ENCODE measurements around the gene C1QTNF9. TPM values are rescaled to one million over a fixed set of nuclear protein-coding genes. Genes with fewer than 3 reads are reported as not detected.

Gene C1QTNF9
- total and polyA plus RNA-seq, 2 donors (not counting 3 experiments of a cell fraction or from before 2014, with no cell fraction given) = not detected

- TF ChIP-seq POLR2AphosphoS5 (IDR thresholded peaks at IDR 0.05; ENCODE audit: insufficient read depth, low read depth, low read length) (no peak), GATA2 (IDR thresholded peaks at IDR 0.05; ENCODE audit: insufficient read depth, insufficient read length, low read depth, low read length) (no peak), EZH2 (IDR thresholded peaks at IDR 0.05; ENCODE audit: borderline replicate concordance, low read depth, low read length, severe bottlenecking) (no peak), FOS (IDR thresholded peaks at IDR 0.05; ENCODE audit: borderline replicate concordance, insufficient read depth, low read length) (no peak), MYC (IDR thresholded peaks at IDR 0.05; ENCODE audit: low read depth, low read length) (no peak)
- POLR2A ChIA-PET = no interaction called here
- FAIRE-seq = no peak
Observed at GRCh38 chr13:24361113-24361512, 51.7 kb downstream of the C1QTNF9 start.

DNA sequence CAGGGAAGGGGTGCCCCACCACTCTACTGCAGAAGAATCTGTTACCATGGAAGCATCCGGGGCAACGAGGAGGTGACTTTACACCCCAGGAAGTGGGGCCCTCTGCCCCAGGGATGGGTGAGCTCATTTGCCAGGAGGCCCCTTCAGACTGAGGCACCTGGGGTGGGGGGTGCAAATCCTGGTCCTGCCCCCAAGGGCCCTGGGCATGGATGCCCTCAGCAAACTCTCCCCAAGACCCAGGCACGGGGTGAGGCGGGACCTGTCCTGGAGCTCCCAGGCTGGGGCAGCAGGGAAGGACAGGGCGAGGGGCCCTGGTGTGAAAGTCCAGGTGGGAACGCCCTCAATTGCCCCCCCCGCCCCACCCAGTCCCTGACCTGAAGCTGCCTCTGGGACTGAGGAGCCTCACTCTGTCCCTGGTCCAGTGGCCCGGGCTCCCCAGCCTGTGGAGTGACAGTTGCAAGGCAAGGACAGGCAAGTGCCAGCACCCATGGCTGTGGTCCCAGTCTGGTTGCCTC, 52.5 kb downstream of the C1QTNF9 start:
- H3K4me2 ChIP-seq (ENCODE audit: insufficient read depth, low read length) = no peak overlapping the region
- no peaks in the 10 kb centered on the region for H3K36me3 ChIP-seq (ENCODE audit: control insufficient read depth in 2 of 2, extremely low read depth in 1 of 2, insufficient read depth in 2 of 2, low read length in 2 of 2)
- DNase-seq (ENCODE audit: low read depth, low spot score) (no peak), FAIRE-seq (no peak)
- H3K27me3 ChIP-seq (ENCODE audit: control insufficient read depth in 2 of 2, insufficient read depth in 2 of 2, low read length in 2 of 2) = no peaks in the 10 kb centered on the region
- no peaks in the 10 kb centered on the region for H3K79me2 ChIP-seq (ENCODE audit: control insufficient read depth, insufficient read depth, low read length)
- no peak overlapping the region for H2AFZ ChIP-seq (ENCODE audit: low read depth, low read length)
- H3K4me1 ChIP-seq (ENCODE audit: control insufficient read depth, extremely low read depth, insufficient read depth, low read length) = no peaks in the 10 kb centered on the region
- no peak overlapping the region for H3K27ac ChIP-seq (ENCODE audit: insufficient read depth, low read depth, low read length)
- CTCF ChIA-PET = interaction anchor here (0.6 to 1.6 kb wide), 2 partner anchors 9 to 273 kb away, joined by 3 read pairs; no protein-coding TSS in a partner anchor
- H3K9ac ChIP-seq (replicated peaks; ENCODE audit: extremely low read depth, insufficient read depth, low read length) = no peak overlapping the region
- H3K9me1 ChIP-seq (replicated peaks; ENCODE audit: control insufficient read depth, extremely low read depth, insufficient read depth, low read length) = no peaks in the 10 kb centered on the region
- dilution Hi-C loops (cut with MboI; ENCODE audit: extremely low pct_ligation_motif_present, low sequenced_read_pairs) = no loop called here
- no peak for TF ChIP-seq JUN (IDR thresholded peaks at IDR 0.05; ENCODE audit: borderline replicate concordance, insufficient read depth, insufficient read length, low read depth)
- no peak for TF ChIP-seq CTCF (IDR thresholded peaks at IDR 0.05; ENCODE audit: extremely low read depth in 1 of 2, insufficient read depth in 1 of 2, low read depth in 1 of 2, low read length in 2 of 2)
- no TSS peak for BruUV-seq (replicated peaks)
- H3K9me3 ChIP-seq (replicated peaks; ENCODE audit: control insufficient read depth, insufficient read depth, low read length) = no peaks in the 10 kb centered on the region
- no peaks in the 10 kb centered on the region for H4K20me1 ChIP-seq (replicated peaks; ENCODE audit: control insufficient read depth, extremely low read depth, insufficient read depth, low read length)
- intact Hi-C loops (cut with micrococcal nuclease) = loop anchor here (10.0 kb wide), 1 partner anchor 1417 kb away; no protein-coding TSS in a partner anchor
- POLR2A ChIA-PET = no interaction called here
- no peak overlapping the region for H3K4me3 ChIP-seq (replicated peaks in 1 of 3; ENCODE audit: insufficient read depth in 1 of 3, low read depth in 1 of 3, low read length in 3 of 3)

More at GRCh38 chr13:24361113-24361512, 51.7 kb downstream of the C1QTNF9 start:
- H3K27ac ChIP-seq (ENCODE audit: insufficient read depth, low read depth, low read length) = no peak overlapping the region
- H3K9me3 ChIP-seq (replicated peaks; ENCODE audit: control insufficient read depth, insufficient read depth, low read length) = no peaks in the 10 kb centered on the region
- dilution Hi-C loops (cut with MboI; ENCODE audit: extremely low pct_ligation_motif_present, low sequenced_read_pairs) = no loop called here
- BruUV-seq (replicated peaks) = no TSS peak
- no peaks in the 10 kb centered on the region for H3K9me1 ChIP-seq (replicated peaks; ENCODE audit: control insufficient read depth, extremely low read depth, insufficient read depth, low read length)
- no peak overlapping the region for H3K4me2 ChIP-seq (ENCODE audit: insufficient read depth, low read length)
- H3K79me2 ChIP-seq (ENCODE audit: control insufficient read depth, insufficient read depth, low read length) = no peaks in the 10 kb centered on the region
- intact Hi-C loops (cut with micrococcal nuclease) = loop anchor here (10.0 kb wide), 1 partner anchor 1416 kb away; no protein-coding TSS in a partner anchor
- H2AFZ ChIP-seq (ENCODE audit: low read depth, low read length) = no peak overlapping the region
- H3K4me1 ChIP-seq (ENCODE audit: control insufficient read depth, extremely low read depth, insufficient read depth, low read length) = no peaks in the 10 kb centered on the region
- H3K4me3 ChIP-seq (replicated peaks in 1 of 3; ENCODE audit: insufficient read depth in 1 of 3, low read depth in 1 of 3, low read length in 3 of 3) = no peak overlapping the region
- no peaks in the 10 kb centered on the region for H3K27me3 ChIP-seq (ENCODE audit: control insufficient read depth in 2 of 2, insufficient read depth in 2 of 2, low read length in 2 of 2)
- H3K9ac ChIP-seq (replicated peaks; ENCODE audit: extremely low read depth, insufficient read depth, low read length) = no peak overlapping the region
- CTCF ChIA-PET = interaction anchor here (0.6 kb wide), 1 partner anchor 273 kb away, joined by 3 read pairs; no protein-coding TSS in a partner anchor
- no peaks in the 10 kb centered on the region for H4K20me1 ChIP-seq (replicated peaks; ENCODE audit: control insufficient read depth, extremely low read depth, insufficient read depth, low read length)
- no peak for DNase-seq (ENCODE audit: low read depth, low spot score)
- no peaks in the 10 kb centered on the region for H3K36me3 ChIP-seq (ENCODE audit: control insufficient read depth in 2 of 2, extremely low read depth in 1 of 2, insufficient read depth in 2 of 2, low read length in 2 of 2)
